Fibroblast of lung (primary cell): Measurements from ENCODE around the gene RAB1B.

Experiments
- CTCF ChIP-seq, 2 donors: IDR thresholded peaks in 1 of 2; conservative IDR thresholded peaks in 1 of 2; 1 replicate in 1 of 2; 2 replicates in 1 of 2; pipeline ENCODE4 v1.5.1; 2011 to 2012; ENCODE audit warnings: low read length in 2 of 2, control low read depth in 1 of 2, inconsistent platforms in 1 of 2, low read depth in 1 of 2, mild to moderate bottlenecking in 1 of 2
- EZH2 ChIP-seq: IDR thresholded peaks from 2 replicates; pipeline ENCODE4 v1.5.1; 2012; ENCODE audit warnings: low read length, control low read depth, mild to moderate bottlenecking; ENCODE audit errors: missing control alignments

GRCh38 chr11:66271816-66272215 lies 3.4 kb downstream of the RAB1B start:
- TF ChIP-seq CTCF (conservative IDR thresholded peaks at IDR 0.05 in 1 of 2, IDR thresholded peaks at IDR 0.05 in 1 of 2; ENCODE audit: low read depth in 1 of 2, low read length in 2 of 2) (no peak), EZH2 (no peak)
